ENCODE data around the gene KLRF2.

Gene KLRF2

GRCh38 chr12:9856894-9857293 is 24.4 kb upstream of the KLRF2 start:
- TF ChIP-seq CTCF (IDR thresholded peaks at IDR 0.05; ENCODE audit: borderline replicate concordance, insufficient read depth, low read depth, low read length): no peak
- no peak overlapping the region for H3K4me3 ChIP-seq (ENCODE audit: low read depth, low read length)

GRCh38 chr12:9858135-9858534 is 23.2 kb upstream of the KLRF2 start:
- TF ChIP-seq CTCF (IDR thresholded peaks at IDR 0.05; ENCODE audit: borderline replicate concordance, insufficient read depth, low read depth, low read length): no peak
- no peak overlapping the region for H3K4me3 ChIP-seq (ENCODE audit: low read depth, low read length)

- TF ChIP-seq CTCF (IDR thresholded peaks at IDR 0.05; ENCODE audit: borderline replicate concordance, insufficient read depth, low read depth, low read length): no peak
- H3K4me3 ChIP-seq (ENCODE audit: low read depth, low read length): no peak overlapping the region
Measured at GRCh38 chr12:9864913-9865675, 16.2 kb upstream of the KLRF2 start.

GRCh38 chr12:9866860-9867269 is 14.4 kb upstream of the KLRF2 start:
- TF ChIP-seq CTCF (IDR thresholded peaks at IDR 0.05; ENCODE audit: borderline replicate concordance, insufficient read depth, low read depth, low read length): no peak
- H3K4me3 ChIP-seq (ENCODE audit: low read depth, low read length): no peak overlapping the region

- H3K4me3 ChIP-seq (ENCODE audit: low read depth, low read length): no peak overlapping the region
- TF ChIP-seq CTCF (IDR thresholded peaks at IDR 0.05; ENCODE audit: borderline replicate concordance, insufficient read depth, low read depth, low read length): no peak
Measured at GRCh38 chr12:9867531-9867930, 13.8 kb upstream of the KLRF2 start.

- no peak for TF ChIP-seq CTCF (IDR thresholded peaks at IDR 0.05; ENCODE audit: borderline replicate concordance, insufficient read depth, low read depth, low read length)
- H3K4me3 ChIP-seq (ENCODE audit: low read depth, low read length): no peak overlapping the region
Measured at GRCh38 chr12:9868311-9868801, 12.9 kb upstream of the KLRF2 start.

GRCh38 chr12:9868951-9869306 is 12.4 kb upstream of the KLRF2 start:
- H3K4me3 ChIP-seq (ENCODE audit: low read depth, low read length): no peak overlapping the region

More at GRCh38 chr12:9868951-9869306, 12.4 kb upstream of the KLRF2 start:
- no peak for TF ChIP-seq CTCF (IDR thresholded peaks at IDR 0.05; ENCODE audit: borderline replicate concordance, insufficient read depth, low read depth, low read length)
